ENCODE measurements around the gene LRRC71.

- TF ChIP-seq, protein P1, sequence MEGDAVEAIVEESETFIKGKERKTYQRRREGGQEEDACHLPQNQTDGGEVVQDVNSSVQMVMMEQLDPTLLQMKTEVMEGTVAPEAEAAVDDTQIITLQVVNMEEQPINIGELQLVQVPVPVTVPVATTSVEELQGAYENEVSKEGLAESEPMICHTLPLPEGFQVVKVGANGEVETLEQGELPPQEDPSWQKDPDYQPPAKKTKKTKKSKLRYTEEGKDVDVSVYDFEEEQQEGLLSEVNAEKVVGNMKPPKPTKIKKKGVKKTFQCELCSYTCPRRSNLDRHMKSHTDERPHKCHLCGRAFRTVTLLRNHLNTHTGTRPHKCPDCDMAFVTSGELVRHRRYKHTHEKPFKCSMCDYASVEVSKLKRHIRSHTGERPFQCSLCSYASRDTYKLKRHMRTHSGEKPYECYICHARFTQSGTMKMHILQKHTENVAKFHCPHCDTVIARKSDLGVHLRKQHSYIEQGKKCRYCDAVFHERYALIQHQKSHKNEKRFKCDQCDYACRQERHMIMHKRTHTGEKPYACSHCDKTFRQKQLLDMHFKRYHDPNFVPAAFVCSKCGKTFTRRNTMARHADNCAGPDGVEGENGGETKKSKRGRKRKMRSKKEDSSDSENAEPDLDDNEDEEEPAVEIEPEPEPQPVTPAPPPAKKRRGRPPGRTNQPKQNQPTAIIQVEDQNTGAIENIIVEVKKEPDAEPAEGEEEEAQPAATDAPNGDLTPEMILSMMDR (IDR thresholded peaks at IDR 0.05; ENCODE audit: low read depth, low read length): no peak
- no peak for TF ChIP-seq POLR2A (IDR thresholded peaks at IDR 0.05; ENCODE audit: extremely low read depth, insufficient read length)
- TF ChIP-seq, protein P2, sequence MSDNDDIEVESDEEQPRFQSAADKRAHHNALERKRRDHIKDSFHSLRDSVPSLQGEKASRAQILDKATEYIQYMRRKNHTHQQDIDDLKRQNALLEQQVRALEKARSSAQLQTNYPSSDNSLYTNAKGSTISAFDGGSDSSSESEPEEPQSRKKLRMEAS (IDR thresholded peaks at IDR 0.05; ENCODE audit: low read depth, low read length): no peak
Observed at GRCh38 chr1:156874572-156875340, 45.7 kb upstream of the LRRC71 start.
